Gastroesophageal sphincter (tissue), 4 donors: Measurements from ENCODE around the gene TNFAIP8L2. TPM values are rescaled to one million over a fixed set of nuclear protein-coding genes. Genes with fewer than 3 reads are reported as not detected.

Source experiments
- ATAC-seq: fragments of 150-250 bp; one replicate; pipeline ENCODE4 v1.9.1; 2016; ENCODE audit warnings: mild to moderate bottlenecking, moderate library complexity
- H3K27ac ChIP-seq, 4 donors: fragments of 200-600 bp; sonication (generic) in 3 of 4; 1 replicate in 3 of 4; 2 replicates in 1 of 4; pipeline ENCODE4 v1.5.1; 2016 to 2019
- H3K27me3 ChIP-seq: fragments of 200-600 bp; sonication (generic); one replicate; pipeline ENCODE4 v1.5.1; 2019
- H3K36me3 ChIP-seq, 2 donors: fragments of 200-600 bp; sonication (generic); one replicate each; pipeline ENCODE4 v1.5.1; 2019; ENCODE audit warnings: control low read depth in 1 of 2
- H3K4me1 ChIP-seq, 3 donors: fragments of 200-600 bp; sonication (generic); 1 replicate in 2 of 3; 2 replicates in 1 of 3; pipeline ENCODE4 v1.5.1; 2016 to 2019; ENCODE audit warnings: control low read depth in 2 of 3
- H3K4me3 ChIP-seq, 2 donors: fragments of 200-600 bp; sonication (generic); one replicate each; pipeline ENCODE4 v1.5.1; 2019; ENCODE audit warnings: mild to moderate bottlenecking in 1 of 2, moderate library complexity in 1 of 2
- H3K9me3 ChIP-seq, 3 donors: fragments of 200-600 bp; sonication (generic); one replicate each; pipeline ENCODE4 v1.5.1; 2017 to 2019; ENCODE audit warnings: control low read depth in 2 of 3
- CTCF ChIP-seq, 4 experiments: fragments of 200-600 bp in 2 of 4; fragments of 450-650 bp in 2 of 4; sonication (generic) in 1 of 4; IDR thresholded peaks; one replicate each; pipeline ENCODE4 v1.5.1; 2017 to 2019; ENCODE audit warnings: antibody characterized with exemption in 4 of 4, mild to moderate bottlenecking in 2 of 4, moderate library complexity in 2 of 4
- EP300 ChIP-seq: sonication (generic); formaldehyde crosslinking; IDR thresholded peaks from one replicate; pipeline ENCODE4 v1.6.1; 2017; ENCODE audit warnings: antibody characterized with exemption, mild to moderate bottlenecking
- POLR2A ChIP-seq, 2 donors: fragments of 450-650 bp; IDR thresholded peaks; one replicate each; pipeline ENCODE4 v1.6.1; 2017; ENCODE audit warnings: antibody characterized with exemption in 2 of 2, mild to moderate bottlenecking in 2 of 2, moderate library complexity in 1 of 2
- POLR2AphosphoS5 ChIP-seq: sonication (generic); formaldehyde crosslinking; IDR thresholded peaks from one replicate; pipeline ENCODE4 v1.6.1; 2017; ENCODE audit warnings: antibody characterized with exemption
- WGBS, 2 donors: methylation state at CpG; one replicate each; pipeline ENCODE4 v1.1.5; 2018; ENCODE audit warnings: low coverage in 1 of 2; 5-methylcytosine and 5-hydroxymethylcytosine counted together
- total RNA-seq, 4 donors: library from RNA; depleted of rRNA; stranded (reverse); fragments of >200 nt; gene quantifications; one replicate each; pipeline ENCODE4 v1.1.0, GENCODE V29; 2016

TNFAIP8L2 gene
- total RNA-seq, 4 donors from 2014 or later, result 0.85 to 7.2 (median 4.4) TPM

- H3K4me1 ChIP-seq, result peaks cover 0 to 52% (median 26%) of the 10 kb centered on the region in 3 donors
- peak overlapping the region; percentile 38 to 67 for H3K4me3 ChIP-seq
- 4 to 17% methylated on average over 1 to 3 of the region's 7 CpGs for WGBS, 2 donors
- no peak for TF ChIP-seq CTCF (IDR thresholded peaks at IDR 0.05)
- no peak for TF ChIP-seq POLR2A (IDR thresholded peaks at IDR 0.05)
- no peak for TF ChIP-seq POLR2AphosphoS5
- TF ChIP-seq EP300, result no peak
- H3K27ac ChIP-seq, result peak overlapping the region; percentile 9 to 93 (median 84)
- H3K36me3 ChIP-seq, result peaks cover 0 to 5% of the 10 kb centered on the region in 2 donors
- H3K27me3 ChIP-seq, result no peaks in the 10 kb centered on the region
- no peaks in the 10 kb centered on the region for H3K9me3 ChIP-seq
- peak; percentile 10 for ATAC-seq
Measured at GRCh38 chr1:151147132-151147503, 9.3 kb upstream of the TNFAIP8L2 start.

- H3K36me3 ChIP-seq, result no peaks in the 10 kb centered on the region
- no peak for ATAC-seq
Measured at GRCh38 chr1:151147665-151148064, 8.8 kb upstream of the TNFAIP8L2 start.

GRCh38 chr1:151157067-151157531 lies 650 bp downstream of the TNFAIP8L2 start:
- Histone ChIP-seq H3K4me3 (peak overlapping the region in 1 of 2 donors; percentile 38), H3K9me3 (no peaks in the 10 kb centered on the region), H3K4me1 (peaks cover 0 to 27% (median 0%) of the 10 kb centered on the region in 3 donors), H3K27ac (peak overlapping the region in 2 of 4 donors; percentile 24 to 48), H3K36me3 (peaks cover 0 to 64% of the 10 kb centered on the region in 2 donors), H3K27me3 (no peaks in the 10 kb centered on the region)
- no peak for ATAC-seq
- WGBS, 2 donors, result 17 to 75% methylated on average over 1 to 4 of the region's 6 CpGs
- TF ChIP-seq POLR2A (IDR thresholded peaks at IDR 0.05) (no peak), CTCF (IDR thresholded peaks at IDR 0.05) (no peak), POLR2AphosphoS5 (no peak), EP300 (no peak)

More at GRCh38 chr1:151147665-151148064, 8.8 kb upstream of the TNFAIP8L2 start:
- TF ChIP-seq CTCF (IDR thresholded peaks at IDR 0.05) (no peak), POLR2A (IDR thresholded peaks at IDR 0.05) (no peak), POLR2AphosphoS5 (no peak), EP300 (no peak)
- peaks cover 0 to 46% (median 25%) of the 10 kb centered on the region in 3 donors for H3K4me1 ChIP-seq
- H3K9me3 ChIP-seq, result no peaks in the 10 kb centered on the region
- WGBS, 2 donors, result no CpG with 5 or more reads among the region's 2 CpGs
- H3K27ac ChIP-seq, result peak overlapping the region in 3 of 4 donors; percentile 82 to 93 (median 86)
- H3K27me3 ChIP-seq, result no peaks in the 10 kb centered on the region
- no peak overlapping the region for H3K4me3 ChIP-seq

GRCh38 chr1:151158326-151158725 lies 1.9 kb downstream of the TNFAIP8L2 start:
- H3K27me3 ChIP-seq, result no peaks in the 10 kb centered on the region
- H3K4me1 ChIP-seq, result peaks cover 0 to 39% (median 2%) of the 10 kb centered on the region in 3 donors
- peak overlapping the region in 2 of 4 donors; percentile 5 to 16 for H3K27ac ChIP-seq
- no peak for ATAC-seq
- H3K4me3 ChIP-seq, result no peak overlapping the region
- 20 to 62% methylated on average over 1 to 3 of the region's 5 CpGs for WGBS, 2 donors
- peaks cover 0 to 66% of the 10 kb centered on the region in 2 donors for H3K36me3 ChIP-seq
- TF ChIP-seq POLR2A (IDR thresholded peaks at IDR 0.05) (no peak), CTCF (IDR thresholded peaks at IDR 0.05) (no peak), POLR2AphosphoS5 (no peak), EP300 (no peak)
- no peaks in the 10 kb centered on the region for H3K9me3 ChIP-seq

- peak; percentile 23 for ATAC-seq
- Histone ChIP-seq H3K4me3 (no peak overlapping the region), H3K4me1 (peaks cover 0 to 44% (median 5%) of the 10 kb centered on the region in 3 donors), H3K36me3 (peaks cover 0 to 66% of the 10 kb centered on the region in 2 donors), H3K27me3 (no peaks in the 10 kb centered on the region), H3K9me3 (no peaks in the 10 kb centered on the region), H3K27ac (peak overlapping the region in 3 of 4 donors; percentile 5 to 39 (median 16))
- TF ChIP-seq CTCF (IDR thresholded peaks at IDR 0.05) (no peak), POLR2AphosphoS5 (no peak)
- WGBS, 2 donors, result 90 to 93% methylated on average over 2 to 3 of the region's 22 CpGs
Measured at GRCh38 chr1:151158751-151159251, 2.4 kb downstream of the TNFAIP8L2 start.
